Measurements from ENCODE around the gene ADNP2.
A peak's percentile ranks its signal among the peaks of the same experiment; 100 is the strongest.

ADNP2 gene

DNA sequence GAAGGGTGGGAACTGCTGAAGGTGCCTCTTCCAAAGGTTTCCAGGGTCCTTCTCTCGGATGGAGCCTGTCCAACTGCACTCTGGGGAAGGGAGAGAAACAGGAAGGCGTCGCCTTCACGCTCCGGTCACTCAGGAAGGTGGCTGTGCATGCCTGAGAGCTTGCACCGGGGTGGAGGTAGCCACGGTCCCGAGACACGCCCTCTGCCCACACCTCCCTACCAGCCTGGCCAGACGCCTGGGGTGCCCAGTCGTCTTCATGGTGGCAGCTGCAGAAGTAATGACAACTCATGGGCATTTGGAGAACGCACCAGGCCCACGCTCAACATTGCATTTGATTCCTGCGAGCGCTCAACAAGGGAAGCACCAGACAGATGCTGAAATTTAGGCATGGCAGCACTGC lies 59.9 kb downstream of the ADNP2 start:
- TF ChIP-seq, protein P1, sequence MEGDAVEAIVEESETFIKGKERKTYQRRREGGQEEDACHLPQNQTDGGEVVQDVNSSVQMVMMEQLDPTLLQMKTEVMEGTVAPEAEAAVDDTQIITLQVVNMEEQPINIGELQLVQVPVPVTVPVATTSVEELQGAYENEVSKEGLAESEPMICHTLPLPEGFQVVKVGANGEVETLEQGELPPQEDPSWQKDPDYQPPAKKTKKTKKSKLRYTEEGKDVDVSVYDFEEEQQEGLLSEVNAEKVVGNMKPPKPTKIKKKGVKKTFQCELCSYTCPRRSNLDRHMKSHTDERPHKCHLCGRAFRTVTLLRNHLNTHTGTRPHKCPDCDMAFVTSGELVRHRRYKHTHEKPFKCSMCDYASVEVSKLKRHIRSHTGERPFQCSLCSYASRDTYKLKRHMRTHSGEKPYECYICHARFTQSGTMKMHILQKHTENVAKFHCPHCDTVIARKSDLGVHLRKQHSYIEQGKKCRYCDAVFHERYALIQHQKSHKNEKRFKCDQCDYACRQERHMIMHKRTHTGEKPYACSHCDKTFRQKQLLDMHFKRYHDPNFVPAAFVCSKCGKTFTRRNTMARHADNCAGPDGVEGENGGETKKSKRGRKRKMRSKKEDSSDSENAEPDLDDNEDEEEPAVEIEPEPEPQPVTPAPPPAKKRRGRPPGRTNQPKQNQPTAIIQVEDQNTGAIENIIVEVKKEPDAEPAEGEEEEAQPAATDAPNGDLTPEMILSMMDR (IDR thresholded peaks at IDR 0.05; ENCODE audit: control insufficient read depth, extremely low read depth, insufficient read depth) = no peak
- no peak overlapping the region for H3K4me3 ChIP-seq (ENCODE audit: low read depth, low read length)
- DNase-seq (ENCODE audit: low read depth) = no peak

DNA sequence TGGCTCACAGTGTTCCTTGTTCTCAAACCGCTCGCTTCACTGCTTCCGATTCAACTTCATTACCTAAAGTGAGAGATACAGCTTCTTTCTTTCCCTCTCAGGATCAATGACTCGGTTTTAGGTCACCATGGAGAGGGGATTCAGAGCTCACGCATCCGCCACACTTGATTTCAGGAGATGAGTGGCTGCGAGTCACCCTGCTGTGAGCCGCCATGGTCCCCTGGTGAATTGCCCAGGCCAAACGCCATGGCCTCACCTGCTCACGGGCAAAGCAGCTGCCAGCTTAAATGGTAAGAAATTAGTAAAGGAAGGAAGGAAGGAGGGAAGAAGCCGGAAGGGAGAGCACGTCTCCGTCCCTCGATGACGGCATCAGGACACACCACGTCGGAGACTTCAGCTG lies 60.5 kb downstream of the ADNP2 start:
- no peak for DNase-seq (ENCODE audit: low read depth)
- H3K4me3 ChIP-seq (ENCODE audit: low read depth, low read length) = no peak overlapping the region
- TF ChIP-seq, protein P1 (IDR thresholded peaks at IDR 0.05; ENCODE audit: control insufficient read depth, extremely low read depth, insufficient read depth) = no peak

DNA sequence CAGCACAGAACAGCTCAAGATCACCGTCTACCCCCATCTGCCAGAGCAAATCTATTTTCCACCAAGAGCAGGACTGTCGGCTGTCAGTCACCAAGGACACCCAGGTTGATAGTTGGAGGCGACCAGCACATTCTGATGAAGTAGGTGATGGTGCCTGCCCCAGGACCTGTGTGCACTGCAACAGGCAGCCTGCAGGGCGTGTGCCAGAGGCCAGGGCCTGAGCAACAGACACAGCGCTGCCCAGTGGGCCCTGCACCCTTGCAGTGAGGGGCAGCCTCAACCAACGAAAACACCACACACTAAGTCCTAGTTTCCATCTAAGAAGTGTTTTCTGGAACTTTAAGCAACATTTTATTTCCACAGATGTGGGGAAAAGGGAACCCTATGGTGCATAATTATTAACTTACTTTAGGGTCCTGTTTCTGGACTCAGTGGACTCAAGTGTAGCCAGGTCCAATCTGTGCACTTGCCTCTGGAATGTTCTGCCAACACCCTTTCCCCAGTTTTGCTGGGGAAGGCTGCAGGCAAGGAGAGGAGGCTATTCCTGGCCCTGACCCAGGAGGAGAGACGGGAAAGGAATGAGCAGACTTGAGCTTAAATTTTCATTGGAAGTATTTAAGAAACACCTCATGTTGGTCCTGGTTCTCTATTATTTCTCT lies 61.5 kb downstream of the ADNP2 start:
- H3K4me3 ChIP-seq (ENCODE audit: low read depth, low read length) = no peak overlapping the region
- TF ChIP-seq, protein P1 (IDR thresholded peaks at IDR 0.05; ENCODE audit: control insufficient read depth, extremely low read depth, insufficient read depth) = no peak
- no peak for DNase-seq (ENCODE audit: low read depth)

DNA sequence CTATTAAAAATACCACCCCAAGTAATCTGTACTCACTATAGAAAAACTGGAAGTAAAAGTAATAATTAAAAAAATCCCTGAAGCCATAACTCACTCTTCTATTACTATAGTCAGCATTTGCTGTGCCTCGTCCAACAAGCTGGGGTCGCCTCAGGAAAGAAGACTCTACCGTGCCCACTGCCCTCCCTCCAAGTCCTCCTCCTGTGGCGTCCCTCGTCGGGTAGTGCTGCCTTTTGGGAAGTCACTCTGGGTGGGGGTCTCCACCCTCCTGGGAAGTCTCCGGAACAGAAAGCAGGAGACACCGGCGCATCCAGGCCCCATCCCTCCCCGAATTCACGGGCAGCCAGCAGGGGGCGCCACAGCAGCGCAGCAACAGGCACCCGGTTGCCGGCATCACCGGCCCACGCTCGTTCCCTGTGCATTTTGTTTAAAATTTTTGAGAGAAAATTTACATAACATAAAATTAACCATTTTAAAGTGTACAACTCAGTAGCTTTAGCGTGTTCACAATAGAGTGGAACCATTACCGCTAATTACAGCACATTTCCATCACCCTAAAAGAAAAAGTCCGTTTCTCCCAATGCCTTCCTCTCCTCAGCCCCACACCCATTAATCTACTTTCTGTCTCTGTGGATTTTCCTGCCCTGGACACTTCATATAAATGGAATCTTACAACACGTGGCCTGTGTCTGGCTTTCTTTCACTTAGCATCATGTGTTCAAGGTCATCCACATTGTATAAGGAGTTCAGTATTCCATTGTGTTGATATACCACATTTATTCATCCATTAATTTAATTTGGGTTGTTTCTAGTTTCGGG lies 62.2 kb downstream of the ADNP2 start:
- no peak overlapping the region for H3K4me3 ChIP-seq (ENCODE audit: low read depth, low read length)
- TF ChIP-seq, protein P1 (IDR thresholded peaks at IDR 0.05; ENCODE audit: control insufficient read depth, extremely low read depth, insufficient read depth) = peak; percentile 91
- no peak for DNase-seq (ENCODE audit: low read depth)

DNA sequence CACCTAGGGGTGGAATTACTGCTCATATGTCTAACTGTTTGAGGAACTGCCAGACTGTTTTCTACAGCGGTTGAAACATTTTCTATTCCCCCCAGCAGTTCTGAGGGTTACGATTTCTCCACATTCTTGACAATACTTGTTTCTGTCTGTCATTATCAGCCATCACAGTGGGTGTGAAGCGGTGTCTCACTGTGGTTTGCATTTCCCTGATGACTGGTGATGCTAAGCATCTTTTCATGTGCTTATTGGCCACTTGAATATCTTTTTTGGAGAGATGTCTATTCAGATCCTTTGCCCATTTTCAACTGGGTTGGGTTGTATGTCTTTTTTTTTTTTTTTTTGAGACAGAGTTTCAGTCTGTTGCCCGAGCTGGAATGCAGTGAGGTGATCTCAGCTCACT lies 63.0 kb downstream of the ADNP2 start:
- H3K4me3 ChIP-seq (ENCODE audit: low read depth, low read length) = no peak overlapping the region
- TF ChIP-seq, protein P1 (IDR thresholded peaks at IDR 0.05; ENCODE audit: control insufficient read depth, extremely low read depth, insufficient read depth) = no peak
- no peak for DNase-seq (ENCODE audit: low read depth)

DNA sequence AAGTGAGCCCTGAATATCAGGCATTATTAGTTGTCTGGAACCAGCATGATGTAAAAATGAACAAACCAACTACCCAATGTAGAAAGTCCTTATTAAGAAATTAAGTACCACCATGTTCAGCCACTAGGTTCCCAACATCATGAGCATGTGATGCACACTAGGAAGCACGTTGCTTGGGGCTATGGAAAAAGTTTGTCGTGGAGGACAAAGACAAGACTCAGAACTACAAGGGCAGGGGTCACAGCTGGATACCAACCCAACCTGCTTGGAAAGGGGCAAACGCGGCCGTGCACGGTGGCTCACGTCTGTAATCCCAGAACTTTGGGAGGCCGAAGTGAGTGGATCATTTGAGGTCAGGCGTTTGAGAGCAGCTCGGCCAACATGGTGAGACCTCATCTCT lies 64.0 kb downstream of the ADNP2 start:
- no peak for DNase-seq (ENCODE audit: low read depth)
- TF ChIP-seq, protein P1 (IDR thresholded peaks at IDR 0.05; ENCODE audit: control insufficient read depth, extremely low read depth, insufficient read depth) = no peak
- no peak overlapping the region for H3K4me3 ChIP-seq (ENCODE audit: low read depth, low read length)
